Caco-2 (cell line): Measurements from ENCODE around the gene TBRG4. TPM values are rescaled to one million over a fixed set of nuclear protein-coding genes. Genes with fewer than 3 reads are reported as not detected.

Experiments used
- BruUV-seq: library from RNA; stranded (reverse); fragments of 400-500 nt; replicated peaks from 2 replicates; lab custom pipeline; 2021; lab: Mats Ljungman, UMichigan
- CTCF ChIA-PET: fragments of 300-600 bp; sonication (Branson Sonifier 250); formaldehyde crosslinking; loops from one replicate; lab custom pipeline; 2022; ENCODE audit warnings: antibody characterized with exemption; lab: Charles Lee
- POLR2A ChIA-PET: fragments of 300-600 bp; sonication (Branson Sonifier 250); formaldehyde crosslinking; loops from one replicate; lab custom pipeline; 2022; ENCODE audit warnings: antibody characterized with exemption; lab: Charles Lee
- DNase-seq, 2 experiments: peaks; one replicate each; pipeline versions ENCODE4 v3.0.0 to v3.0.0-alpha.2; 2020 to 2022
- H3K27me3 ChIP-seq: replicated peaks from 2 replicates; pipeline ENCODE4 v1.6.0; 2011; ENCODE audit warnings: low read length; ENCODE audit not compliant: control insufficient read depth, insufficient read depth
- H3K36me3 ChIP-seq: 2 replicates; pipeline ENCODE4 v1.5.1; 2011; ENCODE audit warnings: low read length; ENCODE audit not compliant: control insufficient read depth, insufficient read depth
- H3K4me1 ChIP-seq: fragments of 250-450 bp; sonication (Bioruptor Pico); 2 replicates; pipeline ENCODE4 v1.5.1; 2020; ENCODE audit warnings: mild to moderate bottlenecking
- H3K4me3 ChIP-seq: 2 replicates; pipeline ENCODE4 v1.5.1; 2011; ENCODE audit warnings: low read depth, mild to moderate bottlenecking, control low read depth, low read length
- H3K9me3 ChIP-seq: fragments of 250-450 bp; sonication (Bioruptor Pico); 2 replicates; pipeline ENCODE4 v1.5.1; 2020; ENCODE audit warnings: mild to moderate bottlenecking, moderate library complexity
- H3K27ac Mint-ChIP-seq: one replicate; pipeline ENCODE4 v1.8.0; 2022; ENCODE audit warnings: mixed read lengths; ENCODE audit not compliant: unreplicated experiment
- H3K27me3 Mint-ChIP-seq: one replicate; pipeline ENCODE4 v1.8.0; 2022; ENCODE audit warnings: mixed read lengths; ENCODE audit not compliant: insufficient read depth, unreplicated experiment
- H3K36me3 Mint-ChIP-seq: one replicate; pipeline ENCODE4 v1.8.0; 2022; ENCODE audit warnings: mild to moderate bottlenecking, mixed read lengths; ENCODE audit not compliant: insufficient read depth, unreplicated experiment
- H3K4me1 Mint-ChIP-seq: one replicate; pipeline ENCODE4 v1.8.0; 2022; ENCODE audit warnings: low read depth, mixed read lengths; ENCODE audit not compliant: unreplicated experiment
- H3K4me3 Mint-ChIP-seq: one replicate; pipeline ENCODE4 v1.8.0; 2022; ENCODE audit warnings: mild to moderate bottlenecking, moderate library complexity, mixed read lengths; ENCODE audit not compliant: unreplicated experiment
- H3K9me3 Mint-ChIP-seq: one replicate; pipeline ENCODE4 v1.8.0; 2022; ENCODE audit warnings: mixed read lengths; ENCODE audit not compliant: unreplicated experiment
- CTCF ChIP-seq, 2 experiments: fragments of 200-600 bp in 1 of 2; IDR thresholded peaks; 1 replicate in 1 of 2; 2 replicates in 1 of 2; pipeline versions ENCODE4 v1.5.1 to v1.8.0; 2011 to 2022; ENCODE audit warnings: antibody characterized with exemption in 1 of 2, control low read depth in 1 of 2, inconsistent platforms in 1 of 2, low read depth in 1 of 2, low read length in 1 of 2, mild to moderate bottlenecking in 1 of 2, moderate library complexity in 1 of 2; ENCODE audit not compliant: insufficient read depth in 1 of 2, severe bottlenecking in 1 of 2, unreplicated experiment in 1 of 2
- intact Hi-C: fragments of 100-400 bp; cut with micrococcal nuclease; formaldehyde crosslinking; loops from one replicate; pipeline ENCODE4 v1.10.0; 2022; ENCODE audit not compliant: unreplicated experiment
- total RNA-seq: library from RNA; stranded (reverse); gene quantifications from 2 replicates; pipeline ENCODE4 v1.2.3, GENCODE V29; 2022

The TBRG4 gene
- total RNA-seq, 1 experiment from 2014 or later = 116 TPM

GRCh38 chr7:45064047-45064725 lies 47.3 kb downstream of the TBRG4 start:
- Histone ChIP-seq H3K4me1 (no peaks in the 10 kb centered on the region), H3K36me3 (no peaks in the 10 kb centered on the region; the same call in none of the 2 replicates), H3K4me3 (no peak overlapping the region), H3K27me3 (no peaks in the 10 kb centered on the region), H3K9me3 (no peaks in the 10 kb centered on the region)
- no peak for DNase-seq
- H3K27me3 Mint-ChIP-seq = no peaks in the 10 kb centered on the region
- no peak overlapping the region for H3K27ac Mint-ChIP-seq
- CTCF ChIA-PET = no interaction called here
- H3K4me3 Mint-ChIP-seq = no peak overlapping the region
- POLR2A ChIA-PET = no interaction called here
- TF ChIP-seq CTCF (IDR thresholded peaks at IDR 0.05; ENCODE audit: insufficient read depth in 1 of 2, low read depth in 1 of 2, low read length in 1 of 2, severe bottlenecking in 1 of 2, unreplicated experiment in 1 of 2) = no peak
- intact Hi-C loops = no loop called here
- H3K9me3 Mint-ChIP-seq = no peaks in the 10 kb centered on the region
- peaks cover 16% of the 10 kb centered on the region for H3K36me3 Mint-ChIP-seq
- H3K4me1 Mint-ChIP-seq = no peaks in the 10 kb centered on the region
- BruUV-seq = no TSS peak

DNA sequence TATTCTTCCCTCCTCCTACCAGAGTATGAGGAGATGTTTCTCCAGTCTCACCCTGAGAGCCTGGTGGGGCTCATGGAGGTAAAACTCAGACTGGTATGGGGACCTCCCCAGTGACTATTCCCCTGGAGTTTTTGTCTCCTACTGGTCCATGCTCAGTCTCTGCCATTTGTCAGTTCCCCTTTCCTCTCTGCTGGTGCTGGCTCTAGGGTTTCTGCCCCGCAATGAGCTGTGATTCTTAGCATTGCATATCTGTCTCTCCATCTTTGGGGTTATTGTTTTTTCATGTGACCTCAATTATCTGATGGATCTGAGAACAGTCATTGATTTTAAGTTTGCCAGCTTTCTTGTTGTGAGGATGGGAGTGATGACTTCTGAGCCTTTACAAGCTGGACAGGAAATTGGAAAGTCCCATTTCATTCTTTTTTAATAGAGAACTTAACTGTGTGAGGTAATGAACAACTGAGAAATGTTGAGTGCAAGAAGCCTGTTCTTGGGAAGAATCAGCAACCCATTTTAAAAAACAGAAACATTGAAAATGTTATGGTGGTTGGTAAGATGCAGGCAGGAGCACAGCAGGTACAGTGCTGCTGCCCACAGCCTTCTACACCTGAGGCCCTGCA lies 49.6 kb downstream of the TBRG4 start:
- H3K36me3 ChIP-seq = no peaks in the 10 kb centered on the region

GRCh38 chr7:45061352-45061751 lies 50.1 kb downstream of the TBRG4 start:
- no peak overlapping the region for H3K27ac Mint-ChIP-seq
- Histone ChIP-seq H3K27me3 (no peaks in the 10 kb centered on the region), H3K4me3 (no peak overlapping the region), H3K9me3 (no peaks in the 10 kb centered on the region), H3K4me1 (no peaks in the 10 kb centered on the region), H3K36me3 (no peaks in the 10 kb centered on the region)
- TF ChIP-seq CTCF (IDR thresholded peaks at IDR 0.05; ENCODE audit: insufficient read depth in 1 of 2, low read depth in 1 of 2, low read length in 1 of 2, severe bottlenecking in 1 of 2, unreplicated experiment in 1 of 2) = no peak
- H3K36me3 Mint-ChIP-seq = peaks cover 10% of the 10 kb centered on the region
- ChIA-PET CTCF (no interaction called here), POLR2A (no interaction called here)
- no peaks in the 10 kb centered on the region for H3K9me3 Mint-ChIP-seq
- no TSS peak for BruUV-seq
- intact Hi-C loops = no loop called here
- H3K4me3 Mint-ChIP-seq = no peak overlapping the region
- H3K4me1 Mint-ChIP-seq = peaks cover 7% of the 10 kb centered on the region
- H3K27me3 Mint-ChIP-seq = no peaks in the 10 kb centered on the region
- no peak for DNase-seq

More for the DNA sequence above, 49.6 kb downstream of the TBRG4 start:
- no TSS peak for BruUV-seq
- no peak for TF ChIP-seq CTCF (IDR thresholded peaks at IDR 0.05; ENCODE audit: insufficient read depth in 1 of 2, low read depth in 1 of 2, low read length in 1 of 2, severe bottlenecking in 1 of 2, unreplicated experiment in 1 of 2)
- no peaks in the 10 kb centered on the region for H3K27me3 ChIP-seq
- Mint-ChIP-seq H3K9me3 (no peaks in the 10 kb centered on the region), H3K27me3 (no peaks in the 10 kb centered on the region), H3K4me3 (no peak overlapping the region), H3K27ac (no peak overlapping the region), H3K4me1 (peaks cover 7% of the 10 kb centered on the region), H3K36me3 (peaks cover 10% of the 10 kb centered on the region)
- intact Hi-C loops = no loop called here
- no peaks in the 10 kb centered on the region for H3K9me3 ChIP-seq
- no peak overlapping the region for H3K4me3 ChIP-seq
- no peak for DNase-seq
- CTCF ChIA-PET = no interaction called here
- POLR2A ChIA-PET = no interaction called here
- H3K4me1 ChIP-seq = no peaks in the 10 kb centered on the region
